Right atrium auricular region (tissue), 2 donors: ENCODE measurements around the gene NOD2. TPM values are rescaled to one million over a fixed set of nuclear protein-coding genes. Genes with fewer than 3 reads are reported as not detected.

Source experiments
- DNase-seq: peaks from one replicate; pipeline ENCODE4 v3.0.0-alpha.2; 2019; ENCODE audit warnings: low spot score
- H3K27ac ChIP-seq, 2 donors: fragments of 200-600 bp; sonication (generic); 1 replicate in 1 of 2; 2 replicates in 1 of 2; pipeline ENCODE4 v1.5.1; 2016 to 2019
- H3K27me3 ChIP-seq, 2 donors: fragments of 200-600 bp; sonication (generic); one replicate each; pipeline versions ENCODE4 v1.5.1 to v1.6.0; 2017 to 2019
- H3K36me3 ChIP-seq: fragments of 200-600 bp; sonication (generic); one replicate; pipeline ENCODE4 v1.5.1; 2016
- H3K4me1 ChIP-seq, 2 donors: fragments of 200-600 bp; sonication (generic); one replicate each; pipeline versions ENCODE4 v1.5.1 to v1.6.0; 2017 to 2019
- H3K4me3 ChIP-seq, 2 donors: fragments of 200-600 bp; sonication (generic); 1 replicate in 1 of 2; 2 replicates in 1 of 2; pipeline ENCODE4 v1.5.1; 2017 to 2019; ENCODE audit warnings: mild to moderate bottlenecking in 1 of 2, moderate library complexity in 1 of 2
- H3K9me3 ChIP-seq, 2 donors: fragments of 200-600 bp; sonication (generic); one replicate each; pipeline ENCODE4 v1.5.1; 2019
- CTCF ChIP-seq, 2 donors: fragments of 200-600 bp; sonication (generic); IDR thresholded peaks; one replicate each; pipeline ENCODE4 v1.5.1; 2019; ENCODE audit warnings: antibody characterized with exemption in 2 of 2
- total RNA-seq, 2 donors: library from RNA; depleted of rRNA; stranded (reverse); fragments of >200 nt; gene quantifications; one replicate each; pipeline ENCODE4 v1.1.0, GENCODE V29; 2016

NOD2 gene
- total RNA-seq, 2 donors from 2014 or later, result 0.44 to 1.6 TPM

DNA sequence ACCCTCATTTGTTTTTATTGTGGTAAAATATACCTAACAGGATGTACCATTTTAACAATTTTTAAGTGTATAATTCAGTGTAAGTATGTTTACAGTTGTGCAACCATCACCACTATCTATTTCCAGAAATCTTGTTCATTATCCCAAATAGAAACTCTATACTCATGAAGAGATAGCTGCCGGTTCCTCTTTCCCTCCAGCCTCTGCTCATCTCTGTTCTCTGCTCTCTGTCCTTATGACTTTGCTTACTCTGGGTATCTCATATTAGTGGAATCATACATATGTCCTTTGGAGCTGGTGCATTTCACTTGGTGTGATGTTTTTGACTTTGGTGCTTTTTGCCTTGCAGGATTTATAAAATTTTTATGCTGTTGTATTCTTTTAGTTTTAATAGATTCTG lies 67.9 kb downstream of the NOD2 start:
- no peak overlapping the region for H3K4me3 ChIP-seq
- peaks cover 11% of the 10 kb centered on the region for H3K36me3 ChIP-seq
- no peaks in the 10 kb centered on the region for H3K4me1 ChIP-seq
- peaks cover 0 to 8% of the 10 kb centered on the region in 2 donors for H3K9me3 ChIP-seq
- H3K27ac ChIP-seq, result no peak overlapping the region
- DNase-seq, result no peak
- H3K27me3 ChIP-seq, result no peaks in the 10 kb centered on the region
- TF ChIP-seq CTCF (IDR thresholded peaks at IDR 0.05), result no peak

DNA sequence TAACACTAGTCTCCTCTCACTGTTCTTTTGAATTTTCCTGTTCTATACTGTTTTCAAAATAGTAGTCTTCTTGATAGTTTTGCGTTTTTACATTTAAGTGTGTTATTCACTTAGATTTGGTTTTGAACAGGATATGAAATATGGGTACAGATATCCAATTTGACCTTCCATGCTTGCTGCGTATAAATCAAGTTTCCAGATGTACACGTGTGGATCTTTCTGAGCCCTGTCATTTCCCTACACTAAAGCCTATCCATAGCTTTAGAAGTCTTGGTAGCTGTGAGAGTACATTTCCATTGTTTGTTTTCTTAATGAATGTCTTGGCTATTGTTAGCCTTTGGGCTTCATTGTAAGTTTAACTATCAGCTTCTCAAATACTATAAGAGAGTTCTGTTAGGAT lies 68.8 kb downstream of the NOD2 start:
- Histone ChIP-seq H3K27ac (no peak overlapping the region), H3K4me1 (no peaks in the 10 kb centered on the region), H3K4me3 (no peak overlapping the region), H3K27me3 (no peaks in the 10 kb centered on the region), H3K9me3 (peaks cover 0 to 16% of the 10 kb centered on the region in 2 donors), H3K36me3 (peaks cover 18% of the 10 kb centered on the region)
- DNase-seq, result no peak
- TF ChIP-seq CTCF (IDR thresholded peaks at IDR 0.05), result no peak

DNA sequence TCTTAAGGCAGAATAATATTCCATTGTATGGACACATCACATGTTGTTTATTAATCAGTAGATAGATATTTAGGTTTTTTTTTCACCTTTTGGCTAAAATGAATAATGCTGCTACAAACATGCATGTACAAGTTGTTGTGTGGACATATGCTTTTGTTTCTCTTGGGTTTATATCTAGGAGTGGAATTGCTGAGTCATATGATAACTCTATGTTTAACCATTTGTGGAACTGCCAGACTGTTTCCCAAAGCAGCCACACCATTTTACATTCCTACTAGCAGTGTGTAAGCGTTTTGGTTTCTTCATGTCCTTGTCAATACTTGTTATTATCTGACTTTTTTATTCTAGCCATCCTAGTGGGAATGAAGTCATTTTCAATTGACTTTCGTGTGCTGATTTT lies 69.8 kb downstream of the NOD2 start:
- TF ChIP-seq CTCF (IDR thresholded peaks at IDR 0.05), result no peak
- Histone ChIP-seq H3K36me3 (peaks cover 18% of the 10 kb centered on the region), H3K9me3 (peaks cover 0 to 16% of the 10 kb centered on the region in 2 donors), H3K27me3 (no peaks in the 10 kb centered on the region), H3K27ac (no peak overlapping the region), H3K4me1 (no peaks in the 10 kb centered on the region), H3K4me3 (no peak overlapping the region)
- no peak for DNase-seq

GRCh38 chr16:50765260-50765659 lies 71.9 kb downstream of the NOD2 start:
- H3K36me3 ChIP-seq, result peaks cover 18% of the 10 kb centered on the region
- H3K4me1 ChIP-seq, result no peaks in the 10 kb centered on the region
- DNase-seq, result no peak
- no peak overlapping the region for H3K27ac ChIP-seq
- H3K27me3 ChIP-seq, result no peaks in the 10 kb centered on the region
- no peak overlapping the region for H3K4me3 ChIP-seq
- TF ChIP-seq CTCF (IDR thresholded peaks at IDR 0.05), result no peak
- peaks cover 0 to 16% of the 10 kb centered on the region in 2 donors for H3K9me3 ChIP-seq

- no peak for TF ChIP-seq CTCF (IDR thresholded peaks at IDR 0.05)
- H3K27ac ChIP-seq, result no peak overlapping the region
- no peaks in the 10 kb centered on the region for H3K4me1 ChIP-seq
- peaks cover 0 to 16% of the 10 kb centered on the region in 2 donors for H3K9me3 ChIP-seq
- no peak overlapping the region for H3K4me3 ChIP-seq
- DNase-seq, result no peak
- H3K27me3 ChIP-seq, result no peaks in the 10 kb centered on the region
- peaks cover 18% of the 10 kb centered on the region for H3K36me3 ChIP-seq
These were observed 72.5 kb downstream of the NOD2 start for GRCh38 chr16:50765861-50766260.

GRCh38 chr16:50767197-50767596 lies 73.8 kb downstream of the NOD2 start:
- Histone ChIP-seq H3K27me3 (no peaks in the 10 kb centered on the region), H3K4me1 (no peaks in the 10 kb centered on the region), H3K9me3 (peaks cover 0 to 16% of the 10 kb centered on the region in 2 donors), H3K27ac (no peak overlapping the region), H3K36me3 (peaks cover 18% of the 10 kb centered on the region), H3K4me3 (no peak overlapping the region)
- TF ChIP-seq CTCF (IDR thresholded peaks at IDR 0.05), result no peak
- no peak for DNase-seq
